G401 (cell line): ENCODE data around the gene ASGR1. TPM values are rescaled to one million over a fixed set of nuclear protein-coding genes. Genes with fewer than 3 reads are reported as not detected.
"Not testable (repeated sequence)": the region's sequence is repeated elsewhere in the genome, so short reads cannot be mapped to it uniquely, and the experiment has no call there.

ENCODE experiments used
- DNase-seq: peaks from one replicate; pipeline ENCODE4 v3.0.0-alpha.2; 2015; ENCODE audit warnings: low spot score
- in situ Hi-C: cut with HindIII; loops from 2 replicates; pipeline ENCODE4 v1.10.0; 2016; ENCODE audit warnings: low sequenced_read_pairs, mixed read lengths
- total RNA-seq: library from RNA; depleted of rRNA; stranded (reverse); fragments of >200 nt; shearing (Covaris generic); gene quantifications from 2 replicates; pipeline ENCODE4 v1.2.3, GENCODE V29; 2014; rRNA removed

ASGR1 gene
- total RNA-seq, 1 experiment from 2014 or later, result 7.1 TPM

DNA sequence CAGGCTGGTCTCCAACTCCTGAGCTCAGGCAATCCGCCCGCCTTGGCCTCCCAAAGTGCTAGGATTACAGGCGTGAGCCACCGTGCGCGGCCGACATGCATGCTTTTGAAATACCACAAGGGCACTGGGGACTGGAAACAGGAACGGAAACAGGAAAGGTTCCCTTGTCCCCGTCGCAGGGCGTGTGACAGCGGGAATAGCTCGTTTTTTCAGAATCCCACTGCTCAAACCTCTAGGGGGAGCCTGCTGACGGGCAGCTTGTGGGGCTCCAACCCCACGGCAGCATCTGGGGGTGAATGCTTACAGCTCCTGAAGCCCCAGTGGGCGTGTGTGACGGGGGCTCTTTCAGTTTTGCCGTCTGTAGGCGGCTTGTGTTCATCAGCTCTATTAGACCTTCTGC lies 45.7 kb downstream of the ASGR1 start:
- in situ Hi-C loops, result no loop called here
- DNase-seq, result no peak

DNA sequence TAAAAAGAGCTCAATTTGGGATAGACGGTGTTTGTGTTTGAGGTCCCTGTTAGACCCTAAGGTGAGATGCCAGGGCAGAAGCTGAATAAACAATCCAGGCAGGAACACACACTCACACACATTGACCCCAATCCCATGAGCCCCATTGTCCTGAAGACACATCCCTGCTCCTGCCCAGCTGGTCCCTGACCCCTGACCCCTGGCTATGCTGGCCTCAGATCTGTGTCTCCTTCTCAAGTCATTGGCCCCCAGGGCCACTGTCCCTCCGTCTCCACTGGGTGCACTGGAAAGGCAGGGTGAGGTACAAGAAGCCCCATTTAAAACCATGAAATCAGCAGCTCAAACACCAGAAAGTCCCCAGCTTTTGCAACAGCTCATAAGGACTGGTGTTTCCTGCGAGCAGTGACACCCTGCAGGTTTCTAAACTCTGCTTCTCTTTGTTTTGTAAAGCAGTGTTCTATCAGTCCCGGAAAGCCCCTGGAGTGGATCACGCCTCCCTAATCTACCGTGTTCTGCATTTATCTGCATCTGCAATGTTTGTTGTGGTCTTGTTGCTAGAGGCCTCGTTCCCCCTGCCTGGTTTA lies 46.6 kb downstream of the ASGR1 start:
- DNase-seq, result no peak
- in situ Hi-C loops, result no loop called here

DNA sequence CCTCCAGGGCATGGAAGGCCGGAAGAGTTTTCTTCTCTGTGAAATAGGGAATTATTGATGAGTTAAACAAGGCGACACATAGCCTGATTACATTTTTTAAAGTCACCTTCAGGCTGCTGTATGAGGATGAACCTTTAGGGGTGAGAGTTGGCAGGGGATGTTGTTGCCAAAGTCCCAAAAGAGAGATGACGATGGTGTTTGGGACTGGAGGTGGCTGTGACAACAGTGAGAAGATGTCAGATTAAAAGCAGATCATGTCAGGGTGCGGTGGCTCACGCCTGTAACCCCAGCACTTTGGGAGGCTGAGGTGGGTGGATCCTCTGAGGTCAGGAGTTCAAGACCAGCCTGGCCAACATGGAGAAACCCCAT lies 47.8 kb downstream of the ASGR1 start:
- no peak for DNase-seq
- in situ Hi-C loops, result no loop called here

DNA sequence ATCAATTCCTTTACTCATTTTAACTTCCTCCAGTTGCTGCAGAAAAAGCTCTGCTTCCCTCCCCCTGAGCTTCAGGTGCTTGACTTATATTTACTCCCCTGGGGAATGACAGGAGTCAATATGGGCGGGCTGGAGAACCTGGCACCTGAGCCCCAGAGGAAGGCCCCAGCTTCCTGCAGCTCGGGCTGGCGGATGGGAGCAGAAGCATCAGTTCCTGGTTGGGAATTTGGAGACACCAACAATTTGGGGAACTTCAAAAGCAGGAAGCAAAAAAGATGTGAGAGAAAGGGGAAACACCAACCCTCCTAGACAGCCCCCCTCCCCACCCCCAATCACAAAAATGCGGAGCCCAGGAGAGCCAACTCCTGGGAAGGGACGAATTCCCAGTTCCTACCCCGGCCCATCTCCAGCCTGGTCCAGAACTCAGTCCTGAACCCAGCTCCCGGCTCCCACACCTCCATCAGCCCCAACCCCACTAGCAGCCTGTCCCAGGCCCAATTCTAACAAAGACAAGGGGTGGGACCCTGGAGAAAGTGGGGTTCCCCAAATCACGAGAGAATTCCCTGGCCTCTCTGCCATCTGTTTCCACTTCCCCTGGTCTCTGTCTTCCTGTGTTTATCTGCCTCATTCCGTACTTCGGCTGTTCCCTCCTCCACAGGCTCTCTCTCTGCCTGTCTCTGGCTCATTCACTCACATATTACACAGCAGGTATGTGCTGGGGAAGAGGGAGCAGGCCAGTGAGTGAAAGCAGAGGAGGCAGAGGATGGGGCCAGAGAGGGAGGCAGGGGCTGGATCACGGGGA lies 48.3 kb downstream of the ASGR1 start:
- DNase-seq, result no peak
- in situ Hi-C loops, result no loop called here

DNA sequence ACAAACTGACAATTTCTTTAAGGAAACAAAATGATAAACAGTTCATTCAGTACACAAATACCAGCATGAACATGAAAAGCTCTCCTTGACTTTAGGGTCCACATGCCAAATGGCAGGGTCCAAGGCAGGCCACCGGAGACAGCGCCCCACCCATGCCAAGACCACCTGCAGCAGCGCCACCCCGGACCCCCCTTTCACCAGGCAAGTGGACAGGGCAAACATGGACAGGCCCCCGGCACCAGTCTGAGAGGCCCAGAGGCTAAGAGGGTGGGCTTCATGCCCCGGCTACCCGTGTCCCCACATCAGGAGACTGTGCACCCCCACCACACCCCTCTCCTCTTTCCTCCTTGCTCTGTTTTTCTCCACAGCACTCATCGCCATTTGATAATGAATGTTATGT lies 49.9 kb downstream of the ASGR1 start:
- in situ Hi-C loops, result no loop called here

DNA sequence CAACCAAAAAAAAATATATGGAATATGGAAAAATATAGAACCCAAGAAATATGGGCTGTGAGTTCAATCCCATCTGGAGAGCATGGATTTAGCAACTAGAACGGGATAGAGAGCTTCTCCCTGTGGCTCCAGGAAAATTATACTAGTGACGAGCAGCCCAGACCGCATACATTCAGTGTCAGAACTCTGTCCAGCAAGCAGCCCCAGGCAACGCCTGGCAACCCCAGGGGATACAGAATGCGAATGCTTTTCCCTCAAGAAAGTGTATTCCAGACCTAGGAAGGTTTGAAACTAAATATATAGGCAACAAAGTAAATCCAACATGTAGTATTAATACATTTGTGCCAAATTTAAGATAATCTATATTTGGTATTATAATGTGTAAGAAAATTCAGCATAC lies 51.0 kb downstream of the ASGR1 start:
- no peak for DNase-seq
- in situ Hi-C loops, result no loop called here

More for the DNA sequence above, 49.9 kb downstream of the ASGR1 start:
- no peak for DNase-seq

DNA sequence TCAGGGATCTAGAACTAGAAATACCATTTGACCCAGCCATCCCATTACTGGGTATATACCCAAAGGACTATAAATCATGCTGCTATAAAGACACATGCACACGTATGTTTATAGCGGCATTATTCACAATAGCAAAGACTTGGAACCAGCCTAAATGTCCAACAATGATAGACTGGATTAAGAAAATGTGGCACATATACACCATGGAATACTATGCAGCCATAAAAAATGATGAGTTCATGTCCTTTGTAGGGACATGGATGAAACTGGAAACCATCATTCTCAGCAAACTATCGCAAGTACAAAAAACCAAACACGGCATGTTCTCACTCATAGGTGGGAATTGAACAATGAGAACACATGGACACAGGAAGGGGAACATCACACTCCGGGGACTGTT lies 51.7 kb downstream of the ASGR1 start:
- DNase-seq, in situ Hi-C loops: not testable (repeated sequence)

DNA sequence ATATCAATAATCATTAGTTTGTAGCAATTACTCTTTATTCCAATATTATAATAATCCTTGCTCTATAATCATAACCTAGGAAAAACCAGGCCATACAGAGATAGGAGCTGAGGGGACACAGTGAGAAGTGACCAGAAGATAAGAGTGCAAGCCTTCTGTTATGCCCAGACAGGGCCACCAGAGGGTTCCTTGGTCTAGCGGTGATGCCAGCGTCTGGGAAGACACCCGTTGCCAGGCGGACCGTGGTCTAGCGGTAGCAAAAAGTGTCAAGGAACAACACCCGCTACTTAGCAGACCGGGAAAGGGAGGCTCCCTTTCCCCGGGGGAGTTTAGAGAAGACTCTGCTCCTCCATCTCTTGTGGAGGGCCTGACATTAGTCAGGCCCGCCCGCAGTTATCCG lies 52.8 kb downstream of the ASGR1 start:
- DNase-seq, in situ Hi-C loops: not testable (repeated sequence)

DNA sequence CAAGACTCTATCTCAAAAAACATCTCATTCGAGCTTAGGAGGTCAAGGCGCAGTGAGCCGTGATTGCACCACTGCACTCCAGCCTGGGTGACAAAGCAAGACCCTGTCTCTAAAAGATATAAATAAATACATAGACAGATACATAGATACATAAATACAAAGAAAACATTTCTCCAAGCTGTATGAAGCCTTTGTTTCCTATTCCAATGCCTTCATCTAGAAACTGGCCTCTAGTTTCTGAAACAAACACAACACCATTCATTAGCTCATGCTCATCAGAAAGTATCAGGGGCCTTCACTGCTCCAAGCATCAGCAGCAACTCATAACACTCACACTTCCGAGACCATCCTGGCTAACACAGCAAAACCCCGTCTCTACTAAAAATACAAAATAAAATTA lies 54.2 kb downstream of the ASGR1 start:
- in situ Hi-C loops, result no loop called here
- no peak for DNase-seq

DNA sequence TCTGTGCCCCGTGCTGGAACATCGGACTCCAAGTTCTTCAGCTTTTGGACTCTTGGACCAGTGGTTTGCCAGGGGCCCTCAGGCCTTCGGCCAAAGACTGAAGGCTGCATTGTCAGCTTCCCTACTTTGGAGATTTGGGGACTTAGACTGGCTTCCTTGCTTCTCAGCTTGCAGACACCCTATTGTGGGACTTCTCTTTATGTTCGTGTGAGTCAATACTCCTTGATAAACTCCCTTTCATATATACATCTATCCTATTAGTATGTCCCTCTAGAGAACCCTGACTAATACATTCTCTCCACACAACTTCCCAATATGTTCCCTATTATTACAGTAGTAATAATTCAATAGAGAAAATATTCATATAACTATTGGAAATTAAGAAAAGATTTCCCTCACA lies 55.3 kb downstream of the ASGR1 start:
- in situ Hi-C loops, result no loop called here
- no peak for DNase-seq

Other genes with a start within 250 kb of the ASGR1 start
- gene ALOX12, start 183.3 kb downstream of the ASGR1 start, total RNA-seq, result not detected in 2 replicates
- gene RNASEK, start 166.7 kb downstream of the ASGR1 start, total RNA-seq, result 189 and 195 TPM in 2 replicates
- not detected in 2 replicates for gene BCL6B, start 156.3 kb downstream of the ASGR1 start, total RNA-seq
- gene SLC16A13, start 143.4 kb downstream of the ASGR1 start, total RNA-seq, result 5.3 and 9.8 TPM in 2 replicates
- gene SLC16A11, start 135.3 kb downstream of the ASGR1 start, total RNA-seq, result not detected in 2 replicates
- gene CLEC10A, start 99.1 kb downstream of the ASGR1 start, total RNA-seq, result not detected in 2 replicates
- gene ASGR2, start 64.5 kb downstream of the ASGR1 start, total RNA-seq, result not detected in 2 replicates
- 15.5 and 18.8 TPM in 2 replicates for gene DLG4, start 40.5 kb upstream of the ASGR1 start, total RNA-seq
- 399 and 405 TPM in 2 replicates for gene ACADVL, start 40.6 kb upstream of the ASGR1 start, total RNA-seq
- 89.9 and 99.0 TPM in 2 replicates for gene DVL2, start 55.1 kb upstream of the ASGR1 start, total RNA-seq
- gene PHF23, start 60.1 kb upstream of the ASGR1 start, total RNA-seq, result 113 and 121 TPM in 2 replicates
- gene GABARAP, start 63.1 kb upstream of the ASGR1 start, total RNA-seq, result 227 and 249 TPM in 2 replicates
- gene CTDNEP1, start 72.4 kb upstream of the ASGR1 start, total RNA-seq, result 18.3 and 26.8 TPM in 2 replicates
- gene ELP5, start 72.8 kb upstream of the ASGR1 start, total RNA-seq, result 74.1 and 95.6 TPM in 2 replicates
- gene CLDN7, start 83.1 kb upstream of the ASGR1 start, total RNA-seq, result 0.17 and 3.5 TPM in 2 replicates
- gene SLC2A4, start 102.3 kb upstream of the ASGR1 start, total RNA-seq, result 2.3 and 2.7 TPM in 2 replicates
- gene YBX2, start 115.3 kb upstream of the ASGR1 start, total RNA-seq, result 20.5 and 20.9 TPM in 2 replicates
- gene EIF5A, start 128.3 kb upstream of the ASGR1 start, total RNA-seq, result 1,140 and 1,147 TPM in 2 replicates
- gene GPS2, start 136.0 kb upstream of the ASGR1 start, total RNA-seq, result 109 and 113 TPM in 2 replicates
- gene NEURL4, start 150.0 kb upstream of the ASGR1 start, total RNA-seq, result 21.4 and 50.0 TPM in 2 replicates
- 0.61 TPM in 1 of 2 replicates, not detected in the other for gene ACAP1, start 157.2 kb upstream of the ASGR1 start, total RNA-seq
- 12.0 and 14.3 TPM in 2 replicates for gene KCTD11, start 172.8 kb upstream of the ASGR1 start, total RNA-seq
- not detected in 2 replicates for gene TMEM95, start 175.8 kb upstream of the ASGR1 start, total RNA-seq
- gene TNK1, start 201.7 kb upstream of the ASGR1 start, total RNA-seq, result not detected in 2 replicates
- gene PLSCR3, start 215.2 kb upstream of the ASGR1 start, total RNA-seq, result 7.9 and 8.3 TPM in 2 replicates
- gene TMEM256, start 224.7 kb upstream of the ASGR1 start, total RNA-seq, result 200 and 369 TPM in 2 replicates
- 5.5 and 6.8 TPM in 2 replicates for gene NLGN2, start 228.5 kb upstream of the ASGR1 start, total RNA-seq
- not detected in 2 replicates for gene SPEM1, start 241.0 kb upstream of the ASGR1 start, total RNA-seq
- not detected in 2 replicates for gene SPEM2, start 246.2 kb upstream of the ASGR1 start, total RNA-seq
- not detected in 2 replicates for gene SPEM3, start 249.5 kb upstream of the ASGR1 start, total RNA-seq